Stimulated activated CD4-positive, alpha-beta T cell treated with anti-CD3 and anti-CD28 coated beads, Interleukin-15, amount 100 ng/mL, for 24 hours (primary cell): ENCODE measurements around the gene CHD9NB.
"Not testable (repeated sequence)": the region's sequence is repeated elsewhere in the genome, so short reads cannot be mapped to it uniquely, and the experiment has no call there.

Experiments used
- DNase-seq: peaks from one replicate; pipeline ENCODE4 v3.0.0-alpha.2; 2020

The CHD9NB gene

GRCh38 chr16:53083119-53083518, 30.4 kb upstream of the CHD9NB start:
- no peak for DNase-seq

DNA sequence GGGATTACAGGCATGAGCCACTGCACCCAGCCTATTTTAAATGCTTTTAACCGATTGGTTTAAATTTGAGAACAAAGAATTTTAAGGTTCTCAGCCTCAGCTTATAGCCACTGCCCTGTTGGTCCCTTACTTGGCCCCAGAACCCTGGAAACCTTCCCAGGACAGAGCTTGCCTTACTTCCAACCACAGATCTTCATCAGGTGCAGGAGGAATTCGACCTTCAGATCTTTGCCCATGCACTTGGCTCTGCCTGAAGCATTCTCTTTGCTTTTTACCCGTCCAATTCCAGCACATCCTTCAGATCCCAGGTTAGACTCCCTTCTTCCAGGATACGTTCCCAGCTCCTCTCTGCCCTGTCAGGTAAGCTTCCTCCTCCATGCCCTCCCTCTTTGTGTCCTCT, 29.8 kb upstream of the CHD9NB start:
- DNase-seq = no peak

- no peak for DNase-seq
Observed at GRCh38 chr16:53081686-53082407, 29.1 kb upstream of the CHD9NB start.

GRCh38 chr16:53081032-53081424, 28.3 kb upstream of the CHD9NB start:
- no peak for DNase-seq

GRCh38 chr16:53080345-53081031, 27.8 kb upstream of the CHD9NB start:
- DNase-seq = no peak

- no peak for DNase-seq
Observed at GRCh38 chr16:53078765-53079485, 26.2 kb upstream of the CHD9NB start.

DNA sequence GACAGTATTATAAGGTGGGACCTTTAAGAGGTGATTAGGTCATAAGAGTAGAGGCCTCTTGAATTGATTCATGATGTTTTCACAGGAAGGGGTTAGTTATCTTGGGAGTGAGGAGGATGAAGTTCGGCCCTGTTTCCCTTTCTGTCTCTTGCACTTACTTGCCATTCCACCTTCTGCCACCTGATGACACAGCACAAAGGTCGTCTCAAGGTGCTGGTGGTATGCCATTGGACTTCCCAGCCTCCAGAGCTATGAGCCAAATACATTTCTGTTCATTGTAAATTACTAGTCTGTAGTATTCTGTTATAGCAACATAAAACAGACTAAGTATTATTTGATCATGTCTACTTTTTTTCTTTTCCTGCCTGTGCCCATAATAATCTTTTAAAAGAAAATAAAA, 25.6 kb upstream of the CHD9NB start:
- DNase-seq = no peak

GRCh38 chr16:53075461-53075860, 22.8 kb upstream of the CHD9NB start:
- DNase-seq = not testable (repeated sequence)

GRCh38 chr16:53074296-53074695, 21.6 kb upstream of the CHD9NB start:
- not testable (repeated sequence) for DNase-seq

DNA sequence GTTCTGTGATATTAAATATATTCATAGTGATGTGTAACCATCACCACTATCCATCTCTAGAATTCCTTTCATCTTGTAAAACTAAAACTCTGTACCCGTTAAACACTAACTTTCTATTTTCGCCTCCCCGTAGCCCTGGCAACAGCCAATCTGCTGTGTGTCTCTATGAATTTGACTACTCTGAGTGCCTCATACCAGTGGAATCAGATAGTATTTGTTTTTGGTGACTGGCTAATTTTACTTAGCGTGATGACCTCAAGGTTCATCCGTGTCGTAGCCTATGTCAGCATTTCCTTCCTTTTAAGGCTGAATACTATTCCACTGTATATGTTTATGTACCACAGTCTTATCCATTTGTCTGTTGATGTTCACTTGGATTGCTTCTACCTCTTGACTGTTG, 20.3 kb upstream of the CHD9NB start:
- DNase-seq = no peak

DNA sequence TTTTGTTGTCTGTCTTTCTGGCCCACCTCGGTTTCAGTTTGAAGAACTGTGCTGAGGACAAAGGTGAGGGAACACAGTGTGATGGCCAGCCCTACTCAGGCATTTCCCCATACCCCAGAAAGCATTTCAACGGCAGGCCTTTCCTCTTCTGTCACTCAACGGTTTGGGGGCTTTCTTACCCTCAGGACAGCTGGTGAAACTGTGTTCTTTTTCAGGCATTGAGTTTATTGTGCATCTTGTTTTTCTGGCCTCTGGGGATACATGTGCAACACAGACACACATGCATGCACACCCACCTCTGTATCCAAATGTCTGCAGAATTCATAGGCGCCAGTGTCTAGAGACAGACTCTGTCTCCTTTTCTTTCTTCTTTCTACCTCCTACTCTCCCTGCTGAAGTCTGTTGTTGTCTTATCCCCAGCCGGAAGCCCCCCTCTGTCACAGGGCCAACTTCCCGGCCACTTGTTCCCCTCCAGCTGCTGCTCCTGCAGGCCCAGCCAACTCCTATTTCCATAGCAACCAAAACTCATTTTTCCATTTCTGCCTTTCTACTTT, 19.1 kb upstream of the CHD9NB start:
- no peak for DNase-seq

- no peak for DNase-seq
Observed at GRCh38 chr16:53069772-53070171, 17.1 kb upstream of the CHD9NB start.

GRCh38 chr16:53068423-53068833, 15.7 kb upstream of the CHD9NB start:
- no peak for DNase-seq

DNA sequence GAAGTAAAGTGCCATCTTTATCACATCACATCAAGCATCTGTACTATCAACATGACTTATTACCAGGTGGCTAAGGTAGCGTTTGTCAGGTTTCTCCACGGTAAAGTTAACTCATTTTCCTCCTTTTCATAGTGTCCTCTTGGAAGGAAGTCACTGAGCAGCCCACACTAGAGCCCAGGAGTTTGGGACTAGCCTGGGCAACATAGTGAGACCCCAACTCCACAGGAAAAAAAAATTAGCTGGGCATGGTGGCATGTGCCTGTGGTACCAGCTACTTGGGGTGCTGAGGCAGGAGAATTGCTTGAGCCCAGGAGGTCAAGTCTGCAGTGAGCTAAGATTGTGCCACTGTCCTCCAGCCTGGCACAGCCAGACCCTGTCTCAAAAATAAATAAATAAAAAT, 15.0 kb upstream of the CHD9NB start:
- DNase-seq = no peak

GRCh38 chr16:53065461-53066061, 12.9 kb upstream of the CHD9NB start:
- no peak for DNase-seq

GRCh38 chr16:53064081-53064578, 11.4 kb upstream of the CHD9NB start:
- no peak for DNase-seq

- peak; percentile 63 for DNase-seq
Observed at GRCh38 chr16:53061701-53062159, 9.0 kb upstream of the CHD9NB start.

- no peak for DNase-seq
Observed at GRCh38 chr16:53061256-53061655, 8.6 kb upstream of the CHD9NB start.

DNA sequence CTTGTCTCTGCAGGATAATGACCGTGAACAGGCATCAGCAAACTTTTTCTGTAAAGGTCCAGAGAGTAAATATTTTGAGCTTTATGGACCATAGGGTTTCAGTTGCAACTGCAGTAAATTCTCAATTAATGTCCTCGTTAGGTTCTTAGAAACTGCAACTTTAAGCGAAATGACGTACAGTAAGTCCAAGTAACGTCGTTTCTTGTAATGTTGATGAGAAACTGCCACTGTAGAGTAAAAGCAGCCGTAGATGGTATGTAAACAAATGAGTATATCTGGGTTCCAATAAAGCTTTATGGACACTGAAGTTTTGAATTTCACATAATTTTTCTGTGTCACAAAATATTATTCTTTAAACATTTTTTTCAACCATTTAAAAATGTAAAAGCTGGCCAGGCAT, 7.0 kb upstream of the CHD9NB start:
- no peak for DNase-seq

DNA sequence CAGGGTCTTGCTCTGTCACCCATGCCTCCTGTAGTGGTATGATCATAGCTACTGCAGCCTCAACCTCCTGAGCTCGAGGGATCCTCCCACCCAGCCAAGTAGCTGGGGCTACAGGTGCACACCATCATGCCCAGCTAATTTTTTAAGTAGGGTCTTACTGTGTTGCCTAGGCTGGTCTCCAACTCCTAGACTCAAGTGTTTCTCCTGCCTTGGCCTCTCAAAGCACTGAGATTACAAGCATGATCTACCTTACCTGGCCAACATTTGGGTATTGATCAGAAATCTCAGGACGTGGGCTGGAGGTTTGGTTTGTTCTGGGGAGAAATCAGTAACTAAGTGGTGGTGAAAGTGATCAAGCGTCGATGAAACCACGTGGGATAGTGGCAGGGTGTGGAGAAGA, 6.2 kb upstream of the CHD9NB start:
- DNase-seq = no peak

DNA sequence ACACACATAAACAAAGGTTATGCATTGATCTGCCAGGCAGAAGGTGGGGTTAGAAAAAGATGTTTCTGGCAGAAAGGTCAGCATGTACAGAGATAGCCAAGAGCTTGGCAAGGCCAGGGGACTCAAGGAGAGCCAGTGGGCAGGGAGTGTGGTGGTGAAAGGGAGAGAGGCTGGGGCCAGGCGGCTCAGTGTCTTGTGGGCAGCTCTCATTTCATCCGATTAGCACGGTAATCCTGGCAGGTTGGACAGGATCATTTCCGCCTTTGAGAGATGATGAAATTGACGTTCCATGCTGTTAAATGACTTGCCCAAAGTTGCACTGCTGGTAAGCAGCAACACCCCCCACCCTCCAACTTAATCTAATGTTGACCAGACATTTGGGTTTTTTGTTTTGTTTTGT, 5.7 kb upstream of the CHD9NB start:
- DNase-seq = no peak

GRCh38 chr16:53057658-53058057, 5.0 kb upstream of the CHD9NB start:
- no peak for DNase-seq

DNA sequence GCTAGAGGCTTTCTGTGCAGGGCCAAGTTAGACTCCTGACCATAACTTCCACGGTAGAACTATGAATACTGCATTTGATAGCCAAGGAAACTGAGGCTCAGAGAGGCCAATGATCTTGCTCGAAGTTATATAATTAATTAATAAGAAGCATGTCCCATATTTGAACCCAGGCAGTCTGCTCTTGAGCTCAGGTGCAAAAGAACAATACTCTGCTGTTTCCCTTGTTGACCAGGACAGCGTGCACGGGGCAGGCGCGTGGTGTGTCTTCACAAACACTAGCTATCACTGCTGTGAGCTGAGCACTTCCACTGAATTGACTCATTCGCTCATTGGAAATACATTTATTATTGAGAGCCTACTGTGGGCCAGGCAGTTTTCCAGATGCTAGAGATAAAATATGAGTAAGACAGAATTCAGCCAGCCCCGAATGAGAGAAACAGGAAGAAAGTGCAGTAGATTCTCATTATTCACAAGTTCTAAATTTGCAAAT, 3.7 kb upstream of the CHD9NB start:
- no peak for DNase-seq
